HCEC 1CT (cell line): ENCODE data around the gene STYXL1.
"Not testable (repeated sequence)": the region's sequence is repeated elsewhere in the genome, so short reads cannot be mapped to it uniquely, and the experiment has no call there.

Experiments used
- DNase-seq: peaks from one replicate; pipeline ENCODE4 v3.0.0-alpha.2; 2017

Gene STYXL1

GRCh38 chr7:76065016-76065612 lies 17.3 kb upstream of the STYXL1 start:
- no peak for DNase-seq

GRCh38 chr7:76064208-76064970 lies 16.6 kb upstream of the STYXL1 start:
- DNase-seq = no peak

GRCh38 chr7:76063525-76063924 lies 15.7 kb upstream of the STYXL1 start:
- no peak for DNase-seq

- DNase-seq = no peak
Measured at GRCh38 chr7:76063114-76063513, 15.3 kb upstream of the STYXL1 start.

- DNase-seq = no peak
Measured at GRCh38 chr7:76062254-76062653, 14.5 kb upstream of the STYXL1 start.

GRCh38 chr7:76060842-76061241 lies 13.0 kb upstream of the STYXL1 start:
- no peak for DNase-seq

GRCh38 chr7:76058745-76059144 lies 10.9 kb upstream of the STYXL1 start:
- not testable (repeated sequence) for DNase-seq

- DNase-seq = no peak
Measured at GRCh38 chr7:76057813-76058145, 10.0 kb upstream of the STYXL1 start.

- no peak for DNase-seq
Measured at GRCh38 chr7:76057103-76057812, 9.5 kb upstream of the STYXL1 start.

- no peak for DNase-seq
Measured at GRCh38 chr7:76056241-76056640, 8.4 kb upstream of the STYXL1 start.

GRCh38 chr7:76054123-76055120 lies 6.6 kb upstream of the STYXL1 start:
- peak; percentile 58 for DNase-seq

GRCh38 chr7:76053461-76053860 lies 5.7 kb upstream of the STYXL1 start:
- DNase-seq = no peak

- not testable (repeated sequence) for DNase-seq
Measured at GRCh38 chr7:76052681-76053080, 4.9 kb upstream of the STYXL1 start.

GRCh38 chr7:76051840-76052239 lies 4.0 kb upstream of the STYXL1 start:
- no peak for DNase-seq

GRCh38 chr7:76050545-76050944 lies 2.7 kb upstream of the STYXL1 start:
- DNase-seq = no peak

GRCh38 chr7:76049295-76049694 lies 1.5 kb upstream of the STYXL1 start:
- DNase-seq = no peak

- DNase-seq = no peak
Measured at GRCh38 chr7:76048668-76048988, 828 bp upstream of the STYXL1 start.

- no peak for DNase-seq
Measured at GRCh38 chr7:76047305-76047810, 442 bp downstream of the STYXL1 start.

GRCh38 chr7:76044375-76044865 lies 3.4 kb downstream of the STYXL1 start:
- DNase-seq = no peak

GRCh38 chr7:76040126-76040525 lies 7.7 kb downstream of the STYXL1 start:
- DNase-seq = no peak

GRCh38 chr7:76037310-76037709 lies 10.5 kb downstream of the STYXL1 start:
- DNase-seq = peak; percentile 71

GRCh38 chr7:76031964-76032363 lies 15.8 kb downstream of the STYXL1 start:
- DNase-seq = no peak

- not testable (repeated sequence) for DNase-seq
Measured at GRCh38 chr7:76029682-76030081, 18.1 kb downstream of the STYXL1 start.
